ENCODE measurements around the gene PPT2. TPM values are rescaled to one million over a fixed set of nuclear protein-coding genes. Genes with fewer than 3 reads are reported as not detected.

The PPT2 gene
- total RNA-seq, 2 donors from 2014 or later = 18.6 to 32.9 TPM

DNA sequence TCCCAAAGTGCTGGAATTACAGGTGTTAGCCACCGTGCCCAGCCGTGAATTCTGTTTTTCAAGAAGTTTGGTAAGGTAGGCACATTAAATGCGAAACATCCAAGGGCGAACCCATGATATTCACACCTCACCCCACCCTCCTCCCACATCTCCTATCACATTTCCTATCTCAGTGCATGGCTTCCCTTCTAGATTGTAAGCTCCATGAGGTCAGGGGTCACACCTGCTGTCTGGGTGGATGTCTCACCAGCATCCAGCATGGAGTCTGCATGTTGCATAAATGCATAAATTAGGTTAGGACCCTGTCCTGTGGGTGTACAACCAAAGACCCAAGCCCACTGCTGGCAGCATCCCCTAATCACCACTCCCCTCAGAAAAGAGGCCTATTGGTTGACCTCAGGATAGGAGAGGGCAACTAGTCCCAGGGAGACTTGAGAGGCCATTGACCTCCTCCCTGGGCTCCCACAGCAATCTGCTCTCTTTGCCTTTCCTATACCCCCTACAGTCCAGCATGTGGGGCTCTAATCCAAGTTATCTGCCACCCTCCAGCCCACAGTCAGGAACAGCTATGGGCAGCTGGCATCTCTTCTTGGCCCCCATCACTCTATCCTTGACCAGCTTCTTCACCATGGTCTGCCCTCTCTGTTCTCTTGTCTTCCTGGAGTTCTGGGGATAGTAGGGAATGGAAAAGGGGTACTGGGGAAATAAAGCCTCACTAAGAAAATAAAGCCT is 6.4 kb upstream of the PPT2 start:
- H3K27ac ChIP-seq = no peak overlapping the region
- intact Hi-C loops (cut with DNase I) = no loop called here
- H3K27me3 ChIP-seq (replicated peaks; ENCODE audit: insufficient read depth) = no peaks in the 10 kb centered on the region
- no peaks in the 10 kb centered on the region for H3K9me3 ChIP-seq
- WGBS = 96% methylated on average over 4 of the region's 4 CpGs
- H3K4me3 ChIP-seq = no peak overlapping the region
- TF ChIP-seq POLR2A (IDR thresholded peaks at IDR 0.05) (no peak), POLR2AphosphoS5 (IDR thresholded peaks at IDR 0.05) (no peak)
- TF ChIP-seq, protein P1, sequence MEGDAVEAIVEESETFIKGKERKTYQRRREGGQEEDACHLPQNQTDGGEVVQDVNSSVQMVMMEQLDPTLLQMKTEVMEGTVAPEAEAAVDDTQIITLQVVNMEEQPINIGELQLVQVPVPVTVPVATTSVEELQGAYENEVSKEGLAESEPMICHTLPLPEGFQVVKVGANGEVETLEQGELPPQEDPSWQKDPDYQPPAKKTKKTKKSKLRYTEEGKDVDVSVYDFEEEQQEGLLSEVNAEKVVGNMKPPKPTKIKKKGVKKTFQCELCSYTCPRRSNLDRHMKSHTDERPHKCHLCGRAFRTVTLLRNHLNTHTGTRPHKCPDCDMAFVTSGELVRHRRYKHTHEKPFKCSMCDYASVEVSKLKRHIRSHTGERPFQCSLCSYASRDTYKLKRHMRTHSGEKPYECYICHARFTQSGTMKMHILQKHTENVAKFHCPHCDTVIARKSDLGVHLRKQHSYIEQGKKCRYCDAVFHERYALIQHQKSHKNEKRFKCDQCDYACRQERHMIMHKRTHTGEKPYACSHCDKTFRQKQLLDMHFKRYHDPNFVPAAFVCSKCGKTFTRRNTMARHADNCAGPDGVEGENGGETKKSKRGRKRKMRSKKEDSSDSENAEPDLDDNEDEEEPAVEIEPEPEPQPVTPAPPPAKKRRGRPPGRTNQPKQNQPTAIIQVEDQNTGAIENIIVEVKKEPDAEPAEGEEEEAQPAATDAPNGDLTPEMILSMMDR (IDR thresholded peaks at IDR 0.05) = no peak
- peaks cover 4% of the 10 kb centered on the region for H3K4me1 ChIP-seq (replicated peaks)
- H3K36me3 ChIP-seq = no peaks in the 10 kb centered on the region
- no peak for DNase-seq (ENCODE audit: low spot score)

DNA sequence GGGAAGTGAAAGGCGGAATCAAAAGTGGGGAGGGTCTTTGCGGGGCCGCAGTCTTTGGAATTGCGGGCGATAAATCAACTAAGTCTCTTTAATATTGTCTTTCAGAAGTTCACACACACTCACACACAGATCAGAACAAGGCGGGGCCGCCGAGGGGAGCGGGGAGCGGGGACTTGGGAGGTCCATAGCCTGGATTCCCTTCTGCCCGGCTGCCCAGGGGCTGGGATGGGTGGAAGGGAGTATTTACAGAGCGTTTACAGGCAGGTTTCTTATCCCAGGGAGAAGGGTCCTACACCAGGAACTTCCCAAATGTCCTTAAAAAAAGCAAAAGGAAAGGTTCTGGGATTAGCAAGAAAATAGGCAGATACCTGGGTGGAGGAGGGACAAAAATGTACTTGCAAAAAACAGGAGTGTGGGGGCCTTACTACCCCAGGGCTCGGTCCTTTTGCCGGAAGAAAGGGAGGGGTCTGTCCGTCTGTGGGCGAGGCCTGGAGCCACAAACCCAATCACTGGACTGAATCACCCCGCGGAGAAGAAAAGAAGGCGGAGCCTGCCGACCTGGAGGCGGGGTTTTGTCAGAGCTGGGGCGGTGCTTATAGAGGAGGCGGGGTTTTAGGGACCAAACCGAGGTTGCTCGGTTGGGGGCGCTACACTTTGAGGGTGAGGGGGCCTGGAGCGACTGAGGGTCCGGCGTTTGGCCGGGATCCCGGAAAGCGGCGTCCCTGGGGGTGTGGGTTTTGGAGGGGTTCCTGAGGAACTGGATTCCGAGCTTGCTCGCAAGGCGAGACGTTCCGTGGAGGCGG is 5.5 kb upstream of the PPT2 start:
- Histone ChIP-seq H3K36me3 (no peaks in the 10 kb centered on the region), H3K4me3 (peak overlapping the region in 1 of 2 donors; percentile 7), H3K27me3 (replicated peaks; ENCODE audit: insufficient read depth) (no peaks in the 10 kb centered on the region), H3K9me3 (no peaks in the 10 kb centered on the region), H3K4me1 (replicated peaks) (peaks cover 5% of the 10 kb centered on the region), H3K27ac (no peak overlapping the region)
- 31% methylated on average over 39 of the region's 39 CpGs for WGBS
- no peak for TF ChIP-seq POLR2AphosphoS5 (IDR thresholded peaks at IDR 0.05)
- no peak for TF ChIP-seq POLR2A (IDR thresholded peaks at IDR 0.05)
- TF ChIP-seq, protein P1 (IDR thresholded peaks at IDR 0.05) = peak in 2 of 4 experiments; percentile 9 to 34
- intact Hi-C loops (cut with DNase I) = no loop called here
- DNase-seq (ENCODE audit: low spot score) = peak; percentile 34

DNA sequence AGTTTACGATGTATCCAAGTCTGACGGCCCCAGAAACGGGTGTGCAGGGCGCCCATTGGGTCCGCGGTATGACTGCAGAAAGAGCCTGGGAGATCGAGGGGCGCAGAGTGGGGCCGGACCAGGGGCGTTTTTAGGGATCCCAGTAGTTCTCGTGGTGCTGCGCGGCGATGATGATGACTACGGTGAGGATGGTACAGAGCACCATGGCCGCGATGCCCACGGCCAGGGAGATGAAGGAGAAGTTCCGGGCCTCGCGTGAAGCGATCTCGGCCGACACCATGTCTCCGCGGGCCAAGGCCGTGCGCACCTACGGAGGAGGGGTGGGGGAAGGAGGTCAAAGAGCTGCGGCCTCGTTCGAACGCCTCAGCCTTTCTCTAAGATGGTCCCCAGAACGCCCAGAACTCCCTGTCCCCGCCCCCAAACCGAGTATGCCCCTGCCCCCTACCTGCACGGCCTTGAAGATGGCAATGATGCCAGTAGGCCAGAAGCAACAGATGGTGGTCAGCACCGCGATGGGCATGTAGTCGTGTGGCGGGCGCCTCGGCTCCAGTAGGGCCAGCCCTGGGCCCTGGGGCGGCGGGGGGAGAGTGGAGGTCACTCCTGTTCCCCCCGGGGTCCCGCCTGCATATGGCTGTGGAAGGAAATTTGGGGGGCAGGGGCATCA is 4.7 kb upstream of the PPT2 start:
- Histone ChIP-seq H3K36me3 (no peaks in the 10 kb centered on the region), H3K9me3 (no peaks in the 10 kb centered on the region), H3K27me3 (replicated peaks; ENCODE audit: insufficient read depth) (no peaks in the 10 kb centered on the region), H3K4me3 (peak overlapping the region in 1 of 2 donors; percentile 7), H3K27ac (no peak overlapping the region), H3K4me1 (replicated peaks) (peaks cover 5% of the 10 kb centered on the region)
- TF ChIP-seq POLR2AphosphoS5 (IDR thresholded peaks at IDR 0.05) (no peak), POLR2A (IDR thresholded peaks at IDR 0.05) (no peak)
- TF ChIP-seq, protein P1 (IDR thresholded peaks at IDR 0.05) = no peak
- 64% methylated on average over 47 of the region's 47 CpGs for WGBS
- intact Hi-C loops (cut with DNase I) = no loop called here
- no peak for DNase-seq (ENCODE audit: low spot score)

DNA sequence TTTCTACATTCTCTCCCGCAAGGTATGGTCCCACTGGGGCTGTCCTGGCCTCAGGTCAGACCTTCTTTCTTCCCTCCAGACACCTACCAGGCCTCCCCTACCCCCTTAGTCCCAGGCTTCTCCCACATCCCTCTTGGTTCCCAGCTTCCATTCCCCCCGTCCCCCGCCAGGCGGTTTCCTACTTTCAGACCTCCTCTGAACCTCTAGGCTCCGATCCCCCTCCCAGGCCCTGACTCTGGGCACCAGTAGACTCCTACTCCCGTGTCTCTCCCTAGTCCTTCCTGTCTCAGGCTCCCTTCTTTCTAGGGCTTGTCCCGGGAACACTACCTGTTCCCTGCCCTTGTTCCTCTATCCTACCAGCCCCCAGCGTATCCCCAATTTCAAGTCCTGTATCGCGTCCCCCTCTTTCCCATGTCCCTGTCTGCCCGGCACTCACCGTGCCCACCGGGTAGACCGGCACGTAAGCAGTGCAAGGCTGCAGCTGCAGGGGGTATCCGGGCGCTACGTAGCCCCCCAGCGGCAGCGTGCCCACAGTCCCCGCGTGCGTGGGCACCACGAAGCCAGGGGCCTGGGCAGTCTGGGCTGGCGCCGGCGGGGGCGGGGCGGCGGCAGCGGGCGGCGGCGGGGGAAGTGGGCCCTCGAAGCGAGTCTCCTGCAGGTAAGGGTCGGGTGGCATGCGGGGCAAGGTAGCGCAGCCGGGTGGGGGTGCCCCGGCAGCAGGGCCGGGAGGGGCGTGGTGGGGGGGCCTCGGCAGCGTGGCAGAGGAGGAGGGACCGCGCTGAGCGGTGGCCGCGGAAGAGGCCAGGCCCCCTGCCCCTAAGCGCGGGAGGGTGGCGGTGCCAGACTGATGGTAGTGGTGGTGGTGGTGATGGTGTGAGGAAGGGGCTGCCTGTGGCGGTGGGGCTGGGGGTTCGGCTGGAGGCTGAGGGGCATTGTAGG is 3.7 kb upstream of the PPT2 start:
- Histone ChIP-seq H3K27me3 (replicated peaks; ENCODE audit: insufficient read depth) (no peaks in the 10 kb centered on the region), H3K36me3 (no peaks in the 10 kb centered on the region), H3K4me3 (peak overlapping the region in 1 of 2 donors; percentile 8), H3K9me3 (no peaks in the 10 kb centered on the region), H3K4me1 (replicated peaks) (peaks cover 9% of the 10 kb centered on the region), H3K27ac (no peak overlapping the region)
- no peak for DNase-seq (ENCODE audit: low spot score)
- 54% methylated on average over 44 of the region's 55 CpGs for WGBS
- TF ChIP-seq POLR2A (IDR thresholded peaks at IDR 0.05) = no peak
- no peak for TF ChIP-seq POLR2AphosphoS5 (IDR thresholded peaks at IDR 0.05)
- TF ChIP-seq, protein P1 (IDR thresholded peaks at IDR 0.05) = no peak
- intact Hi-C loops (cut with DNase I) = loop anchor here (2.0 to 10.0 kb wide), 3 partner anchors 19 to 245 kb away; partner anchors contain the start of genes FKBPL and ZBTB12

All from prostate gland (tissue), 2 donors.